Measurements from ENCODE around the gene TMPRSS7.

TMPRSS7 gene

DNA sequence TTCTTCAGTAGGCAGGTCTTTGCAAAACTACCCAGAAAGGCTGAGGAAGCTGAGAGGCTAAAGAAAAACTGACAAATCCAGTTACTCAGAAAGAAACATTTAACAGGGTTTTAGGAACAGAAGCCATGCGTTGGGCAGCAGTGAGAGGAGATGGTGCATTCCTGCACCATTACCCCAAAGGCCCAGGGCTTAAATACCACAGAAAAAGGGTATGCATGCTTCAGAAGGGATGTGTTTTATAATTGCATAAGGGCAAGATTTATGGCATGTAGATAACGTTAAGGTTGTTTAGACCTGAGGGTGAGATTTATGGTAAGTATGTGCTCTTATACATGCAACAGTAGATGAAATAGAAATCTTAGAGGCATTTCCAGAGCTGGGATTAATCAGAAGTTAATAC lies 61.6 kb downstream of the TMPRSS7 start:
- no peak for DNase-seq (ENCODE audit: low read depth in 3 of 3)

DNA sequence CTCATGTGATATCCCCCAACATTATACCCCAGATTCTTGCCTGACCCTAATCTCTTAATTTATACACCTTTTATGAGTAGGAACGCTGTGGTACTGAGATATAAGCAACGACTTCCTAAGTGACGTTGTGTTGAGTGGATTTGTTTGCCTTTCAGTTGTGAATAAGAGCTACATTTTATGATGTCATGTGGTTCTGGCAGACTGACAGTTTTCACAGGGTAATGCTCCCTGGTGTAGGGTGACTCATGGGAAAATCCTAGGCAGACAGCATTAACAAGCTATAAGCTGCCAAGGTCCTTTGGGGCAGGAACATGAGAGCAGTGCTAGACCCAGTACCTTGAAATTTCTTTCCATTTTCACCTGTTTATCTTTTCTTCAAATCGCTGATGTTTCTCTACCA lies 62.8 kb downstream of the TMPRSS7 start:
- DNase-seq (ENCODE audit: low read depth in 3 of 3) = no peak

DNA sequence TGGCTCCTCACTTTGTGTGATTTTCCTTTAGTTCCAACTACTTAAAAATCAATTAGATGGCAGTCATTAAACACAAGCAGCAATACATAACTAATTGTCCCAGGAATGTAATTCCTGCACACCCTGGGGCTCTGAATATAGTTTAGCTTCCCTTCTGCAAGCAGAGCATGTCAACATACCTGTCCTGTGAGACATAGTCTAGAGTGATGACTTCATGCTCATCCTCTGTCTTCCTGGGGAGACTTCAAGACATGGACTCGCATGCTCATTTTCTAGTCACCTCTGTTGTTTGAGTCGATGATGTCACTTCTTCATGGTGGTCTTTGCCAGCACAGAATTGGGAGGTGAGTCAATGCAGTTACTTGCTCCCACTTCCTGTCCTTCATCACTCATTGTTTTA lies 67.4 kb downstream of the TMPRSS7 start:
- DNase-seq (ENCODE audit: low read depth in 3 of 3) = no peak

DNA sequence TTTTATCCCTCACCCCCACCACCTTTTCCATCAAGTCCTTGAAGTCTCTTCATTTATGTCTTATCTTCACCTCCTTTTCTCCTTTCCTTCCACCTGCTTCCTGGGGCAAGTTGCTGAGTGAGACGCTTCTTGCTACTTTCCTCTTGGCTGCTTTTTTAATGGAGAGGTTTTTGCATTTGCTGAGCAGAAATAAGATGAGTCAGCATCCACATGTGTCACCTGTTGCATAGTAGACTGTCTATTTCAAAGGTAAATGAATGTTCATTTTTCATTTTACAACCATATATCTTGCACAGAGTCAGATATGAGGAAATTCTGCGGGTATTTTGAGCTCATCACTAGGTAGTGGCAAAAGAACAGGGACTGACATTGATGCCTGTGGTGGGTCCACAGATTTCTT lies 70.2 kb downstream of the TMPRSS7 start:
- no peak for DNase-seq (ENCODE audit: low read depth in 3 of 3)

DNA sequence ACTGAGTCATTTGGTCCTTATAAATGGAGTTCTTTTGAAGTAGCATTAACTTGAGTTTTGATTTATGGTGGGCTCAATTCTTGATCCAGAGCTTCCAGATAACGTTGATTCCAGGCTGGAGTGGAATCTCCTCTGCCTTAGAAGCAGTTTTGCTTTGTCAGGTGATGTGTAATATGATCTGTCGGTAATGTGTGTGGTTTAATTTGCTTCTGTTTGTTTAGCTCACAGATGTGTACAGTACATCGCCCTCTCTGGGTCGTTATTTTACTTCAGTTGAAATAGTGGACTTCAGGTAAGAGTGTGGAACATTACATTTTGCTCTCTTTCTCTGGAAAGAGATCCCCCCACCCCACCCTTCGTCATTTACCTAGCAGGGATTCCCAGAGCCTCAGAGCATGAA lies 74.8 kb downstream of the TMPRSS7 start:
- DNase-seq (ENCODE audit: low read depth in 3 of 3) = no peak

DNA sequence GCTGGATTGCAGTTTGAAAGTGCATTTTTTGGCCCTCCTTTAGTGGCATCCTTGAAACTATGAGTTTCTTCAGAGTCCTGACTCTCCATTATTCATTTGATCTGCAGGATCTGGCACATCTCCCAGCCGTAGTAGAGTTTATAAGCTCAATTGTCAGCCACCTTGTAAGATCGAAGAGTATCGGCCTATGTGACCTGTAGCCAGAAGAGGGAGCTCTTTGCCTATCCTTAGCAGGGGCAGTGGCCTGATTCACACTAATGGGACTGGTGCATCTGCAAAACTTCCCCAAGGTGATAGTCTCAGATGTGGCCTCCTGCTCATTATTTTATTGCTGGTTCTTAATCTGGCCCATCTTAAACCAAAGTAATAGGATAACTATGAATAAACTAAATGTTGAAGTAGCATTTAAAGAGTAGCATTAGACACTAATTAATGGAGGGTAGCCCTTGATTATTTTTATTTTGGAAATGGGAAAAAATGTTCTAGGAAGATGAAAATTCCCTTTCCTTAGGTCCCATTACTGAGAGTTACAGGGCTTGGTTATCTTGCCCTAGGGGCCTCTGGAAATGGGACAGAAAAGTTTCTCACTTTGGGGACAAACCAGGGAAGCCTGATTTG lies 77.4 kb downstream of the TMPRSS7 start:
- peak; percentile 33 to 39 (median 36) for DNase-seq (ENCODE audit: low read depth in 3 of 3)

DNA sequence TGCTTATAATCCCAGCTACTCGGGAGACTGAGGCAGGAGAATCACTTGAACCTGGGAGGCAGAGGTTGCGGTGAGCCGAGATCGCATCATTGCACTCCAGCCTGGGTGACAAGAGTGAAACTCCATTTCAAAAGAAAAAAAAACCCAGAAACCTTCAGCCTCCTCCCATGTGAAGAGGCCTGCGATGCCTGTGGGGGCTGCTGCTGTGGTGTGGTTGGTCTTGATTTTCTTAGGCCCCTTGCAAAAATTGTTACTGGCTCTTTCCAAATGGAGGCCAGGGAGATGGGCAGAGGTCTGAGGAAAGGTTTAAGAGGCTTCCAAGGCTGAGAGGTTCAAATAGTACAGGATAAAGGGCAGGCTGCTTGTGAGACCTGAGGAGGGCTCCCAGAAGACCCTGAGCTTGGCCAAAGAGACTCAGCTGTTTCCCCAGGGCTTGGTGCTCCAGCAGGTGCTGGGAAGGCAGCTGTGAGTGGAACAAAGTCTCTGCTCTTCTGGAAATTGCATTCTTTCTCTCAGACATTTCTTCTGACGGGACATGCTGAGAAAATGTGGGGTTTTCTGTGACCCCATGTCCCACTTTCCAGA lies 80.1 kb downstream of the TMPRSS7 start:
- no peak for DNase-seq (ENCODE audit: low read depth in 3 of 3)

DNA sequence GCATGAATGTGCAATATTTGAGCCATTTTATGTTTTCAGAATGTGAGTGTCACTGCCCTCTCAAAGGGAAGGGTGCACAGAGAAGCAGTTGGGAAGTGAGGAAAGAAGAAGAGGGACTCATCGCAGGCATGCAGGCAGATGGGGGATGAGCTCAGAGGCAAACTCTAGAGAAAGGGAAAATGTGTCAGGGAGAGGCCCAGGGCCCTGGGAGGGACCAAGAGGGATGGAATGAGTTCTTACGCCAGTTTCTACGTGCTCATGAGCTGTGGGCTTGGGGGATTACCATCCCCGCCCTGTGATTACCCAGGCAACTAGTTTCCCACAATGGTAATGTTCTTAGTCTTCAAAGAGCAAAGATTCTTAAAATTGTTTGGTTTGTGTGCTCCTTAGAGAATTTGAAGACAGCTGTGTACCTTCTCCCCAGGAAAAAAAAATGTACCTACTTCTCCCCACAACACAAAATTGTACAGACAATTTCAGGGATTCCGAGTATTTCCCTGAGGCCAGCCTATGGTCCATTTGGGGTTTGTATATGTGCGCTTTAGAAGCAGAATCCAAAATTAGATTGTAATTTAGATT lies 80.7 kb downstream of the TMPRSS7 start:
- DNase-seq (ENCODE audit: low read depth in 3 of 3) = no peak

DNA sequence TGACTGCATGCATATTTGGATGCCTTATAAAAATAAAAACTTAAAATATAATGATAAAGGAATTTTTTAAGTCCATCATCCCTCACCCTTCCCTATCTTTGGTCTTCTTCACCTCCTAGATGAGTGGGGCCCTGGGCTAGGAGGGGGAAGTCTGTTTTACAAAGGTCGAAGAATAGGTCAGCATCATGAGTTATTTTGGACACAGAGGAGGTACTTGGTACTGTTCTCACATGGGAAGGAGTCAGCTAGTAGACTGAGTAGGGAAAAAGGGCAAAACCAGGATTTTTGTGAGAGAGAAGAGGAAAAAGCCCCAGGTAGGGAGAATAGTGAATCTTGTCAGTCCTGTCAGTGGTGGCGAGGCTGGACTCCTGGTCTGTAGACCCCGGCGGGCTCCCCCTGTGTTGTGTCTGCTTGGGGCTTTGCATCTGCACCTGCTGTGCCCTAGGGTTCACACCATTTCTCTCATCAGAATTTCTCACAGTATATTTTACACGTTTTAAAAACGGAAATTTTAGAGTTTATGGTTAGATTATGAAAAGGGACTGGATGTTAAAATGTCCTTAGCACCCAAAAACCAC lies 81.4 kb downstream of the TMPRSS7 start:
- no peak for DNase-seq (ENCODE audit: low read depth in 3 of 3)

DNA sequence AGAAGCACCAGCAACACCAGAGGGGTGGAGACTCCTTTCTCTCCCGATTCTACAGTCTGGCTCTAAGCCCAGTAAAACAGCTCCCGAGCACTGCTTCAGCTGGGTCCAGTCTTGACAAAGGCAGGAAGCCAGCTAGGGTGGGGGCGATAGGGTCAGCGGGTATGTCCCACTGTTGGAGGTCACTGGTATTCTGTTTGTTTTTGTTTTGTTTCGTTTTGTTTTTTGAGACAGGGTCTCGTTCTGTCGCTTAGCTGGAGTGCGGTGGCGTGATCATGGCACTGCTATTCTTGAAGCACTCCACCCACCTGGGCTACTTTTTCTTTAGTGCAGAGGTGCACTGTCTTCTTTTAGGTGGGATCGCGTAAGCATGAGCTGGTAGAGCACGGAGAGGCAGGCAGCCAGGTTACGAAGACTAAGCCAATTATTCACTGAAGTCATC lies 82.2 kb downstream of the TMPRSS7 start:
- DNase-seq (ENCODE audit: low read depth in 3 of 3) = no peak

DNA sequence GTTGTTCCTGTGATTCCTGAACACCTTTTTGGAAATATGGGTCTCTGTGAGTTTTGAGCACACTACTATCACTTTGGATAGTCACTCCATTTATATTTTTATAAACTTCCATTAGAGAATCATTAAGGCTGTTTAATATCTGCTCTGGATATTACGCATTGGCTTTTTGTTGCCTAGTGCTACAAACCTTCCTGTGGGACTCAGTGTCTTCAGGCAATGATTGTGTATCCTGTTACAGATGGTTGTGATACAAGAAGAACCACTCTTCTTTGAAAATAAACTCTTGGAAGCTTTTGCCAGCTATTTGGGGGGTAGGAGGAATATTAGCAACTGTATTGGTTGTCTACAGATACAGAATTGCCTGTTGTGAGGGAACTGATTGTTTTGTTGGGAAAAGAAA lies 82.9 kb downstream of the TMPRSS7 start:
- no peak for DNase-seq (ENCODE audit: low read depth in 3 of 3)

DNA sequence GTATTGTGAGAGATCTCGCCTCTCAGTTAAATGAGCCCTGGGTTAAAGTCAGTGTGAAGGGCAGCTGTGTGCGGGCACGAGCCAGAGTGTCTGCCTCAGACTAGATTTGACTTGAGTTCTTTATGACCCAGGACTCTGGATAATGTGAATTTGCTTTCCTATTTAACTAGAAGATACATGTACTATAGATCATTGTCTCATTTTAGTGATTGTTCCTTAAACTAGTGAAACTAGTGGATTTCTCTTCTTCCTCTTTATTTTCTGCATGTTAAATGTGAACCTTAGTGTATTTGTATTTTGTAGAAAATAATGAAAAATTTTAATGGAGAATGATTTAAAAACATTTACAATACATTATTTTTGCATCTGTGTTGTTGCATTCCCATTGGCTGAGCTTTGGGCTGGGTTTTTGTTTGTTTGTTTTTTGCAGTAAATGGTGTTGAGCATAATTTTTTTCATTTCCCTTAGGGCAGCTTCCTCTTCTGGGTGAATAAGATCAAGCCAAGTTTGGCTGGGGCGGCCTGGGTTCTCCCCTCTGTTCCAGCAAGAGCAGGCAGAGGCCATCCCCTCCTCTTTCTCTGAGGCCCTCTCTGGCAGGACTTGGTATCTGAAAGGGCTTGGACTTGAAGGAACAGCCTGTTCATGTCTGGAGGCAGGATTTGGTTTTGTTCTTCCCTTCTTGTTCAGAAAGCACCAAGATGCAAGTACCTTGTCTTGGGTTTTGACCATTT lies 83.5 kb downstream of the TMPRSS7 start:
- no peak for DNase-seq (ENCODE audit: low read depth in 3 of 3)

DNA sequence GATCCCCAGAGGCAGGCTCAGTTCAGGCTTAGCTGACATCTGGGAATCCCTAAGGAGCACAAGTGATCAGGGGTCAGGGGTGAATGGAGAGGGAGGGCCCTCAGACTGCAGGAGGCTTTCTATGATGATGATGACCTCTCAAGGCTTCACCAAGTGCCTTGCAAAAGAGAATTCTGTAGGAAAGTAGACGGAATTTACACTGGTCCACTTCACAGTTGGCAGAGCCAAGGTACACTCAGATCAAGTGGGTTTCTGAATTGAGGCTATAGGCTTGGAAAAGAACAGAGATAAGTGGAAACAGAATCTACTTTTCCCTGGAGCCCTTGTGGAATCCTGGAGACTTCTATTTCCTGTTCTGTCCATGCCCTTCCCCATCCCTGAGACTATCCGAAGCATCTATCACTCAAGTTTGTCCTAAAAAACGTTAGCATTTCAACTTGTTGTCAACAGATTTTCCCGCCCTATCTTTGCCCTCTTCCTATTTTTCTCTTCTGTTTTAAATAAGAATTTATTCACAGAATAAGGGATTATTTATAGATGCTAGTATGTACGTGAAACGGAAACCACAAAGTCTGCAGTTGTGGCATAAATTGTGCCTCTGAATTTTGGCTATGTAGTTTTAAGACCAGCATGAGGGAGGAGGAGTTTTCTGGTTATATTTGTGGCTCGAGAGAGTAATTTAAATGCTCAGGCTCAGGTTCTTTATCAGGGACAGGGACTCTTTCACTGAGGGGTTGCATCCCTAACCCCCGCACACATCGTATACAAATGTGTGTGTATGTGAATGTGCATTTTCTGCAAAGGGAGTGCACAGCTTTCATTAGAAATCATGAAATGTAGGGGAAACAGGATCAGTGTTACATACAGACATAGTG lies 85.7 kb downstream of the TMPRSS7 start:
- no peak for DNase-seq (ENCODE audit: low read depth in 3 of 3)

DNA sequence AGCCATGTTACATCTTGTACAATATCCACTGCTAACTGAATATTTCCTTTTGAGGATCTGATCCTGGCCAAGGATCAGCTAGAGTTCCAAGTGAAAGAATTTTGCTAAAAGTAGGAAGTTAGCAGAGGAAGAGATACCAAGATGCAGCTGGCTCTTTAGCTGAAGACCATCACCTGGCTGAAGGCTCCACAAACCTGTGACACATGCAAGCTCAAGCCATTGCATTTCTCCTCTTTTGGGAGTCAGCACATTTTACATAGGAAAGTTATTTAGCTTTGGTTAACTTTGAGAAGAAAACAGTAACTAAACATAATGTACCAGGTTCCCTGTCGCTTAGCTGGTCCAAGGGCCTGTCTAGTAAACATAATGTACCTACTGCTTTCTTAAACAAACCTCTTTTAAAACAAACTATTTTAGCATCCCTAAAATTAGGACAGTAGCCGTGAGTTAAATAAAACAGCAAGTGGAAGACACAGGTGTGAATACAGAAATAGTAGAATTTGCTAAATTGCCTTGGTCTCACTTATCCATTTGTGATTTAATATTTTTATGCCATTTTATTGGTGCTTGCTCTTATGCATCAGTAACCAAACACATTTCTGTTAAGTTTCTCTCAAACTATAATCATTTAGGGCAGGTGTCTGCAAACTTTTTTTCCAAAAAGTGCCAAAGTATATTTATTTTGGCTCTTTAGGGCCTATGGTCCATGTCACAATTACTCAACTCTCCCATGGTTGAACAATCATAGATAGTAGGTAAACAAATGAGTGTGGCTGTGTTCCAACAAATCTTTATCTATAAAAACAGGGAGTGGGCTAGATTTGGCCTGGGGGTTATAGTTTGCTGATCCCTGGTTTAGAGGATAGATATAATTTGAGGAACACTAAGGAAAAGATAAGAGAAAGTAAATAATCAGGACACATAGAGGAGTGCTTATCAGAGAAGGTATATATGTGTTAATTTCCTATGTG lies 87.3 kb downstream of the TMPRSS7 start:
- DNase-seq (ENCODE audit: low read depth in 3 of 3) = no peak

DNA sequence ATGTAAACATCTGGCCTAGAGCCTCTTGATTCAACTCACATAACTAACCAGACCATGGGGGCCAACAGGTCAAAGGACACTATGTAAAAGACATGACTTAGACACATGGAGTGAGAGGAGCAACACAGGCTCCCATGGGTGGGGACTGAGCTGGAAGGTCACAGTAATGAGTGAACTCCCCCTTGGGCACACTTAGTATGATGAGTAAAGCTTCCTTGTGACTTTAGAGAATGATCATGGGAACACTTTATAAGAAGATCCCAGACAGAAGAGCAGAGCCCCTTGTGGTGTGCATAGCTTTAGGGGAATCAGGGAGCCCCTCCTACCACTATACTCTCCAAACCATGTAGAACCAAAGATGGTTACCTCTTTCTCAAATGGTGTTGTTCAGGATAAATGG lies 88.3 kb downstream of the TMPRSS7 start:
- no peak for DNase-seq (ENCODE audit: low read depth in 3 of 3)

DNA sequence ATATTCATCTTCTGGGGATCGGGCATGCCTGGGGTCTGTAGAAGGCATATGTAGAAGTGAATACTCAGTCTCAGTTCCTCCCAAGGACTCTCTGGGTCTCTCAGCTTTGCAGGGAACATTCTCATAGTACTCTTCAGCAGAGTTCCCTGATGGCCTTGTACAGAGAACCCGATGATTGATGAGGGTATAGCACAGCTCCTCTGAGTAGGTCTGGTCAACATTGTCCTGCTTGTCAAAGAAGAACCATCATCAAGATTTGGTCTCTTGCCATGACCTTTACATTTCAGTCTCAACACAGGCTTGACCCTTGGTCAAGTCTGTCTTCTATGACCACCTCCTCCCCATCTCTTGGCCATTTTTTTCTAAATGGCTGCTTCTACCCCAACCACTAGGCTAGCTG lies 89.0 kb downstream of the TMPRSS7 start:
- no peak for DNase-seq (ENCODE audit: low read depth in 3 of 3)

DNA sequence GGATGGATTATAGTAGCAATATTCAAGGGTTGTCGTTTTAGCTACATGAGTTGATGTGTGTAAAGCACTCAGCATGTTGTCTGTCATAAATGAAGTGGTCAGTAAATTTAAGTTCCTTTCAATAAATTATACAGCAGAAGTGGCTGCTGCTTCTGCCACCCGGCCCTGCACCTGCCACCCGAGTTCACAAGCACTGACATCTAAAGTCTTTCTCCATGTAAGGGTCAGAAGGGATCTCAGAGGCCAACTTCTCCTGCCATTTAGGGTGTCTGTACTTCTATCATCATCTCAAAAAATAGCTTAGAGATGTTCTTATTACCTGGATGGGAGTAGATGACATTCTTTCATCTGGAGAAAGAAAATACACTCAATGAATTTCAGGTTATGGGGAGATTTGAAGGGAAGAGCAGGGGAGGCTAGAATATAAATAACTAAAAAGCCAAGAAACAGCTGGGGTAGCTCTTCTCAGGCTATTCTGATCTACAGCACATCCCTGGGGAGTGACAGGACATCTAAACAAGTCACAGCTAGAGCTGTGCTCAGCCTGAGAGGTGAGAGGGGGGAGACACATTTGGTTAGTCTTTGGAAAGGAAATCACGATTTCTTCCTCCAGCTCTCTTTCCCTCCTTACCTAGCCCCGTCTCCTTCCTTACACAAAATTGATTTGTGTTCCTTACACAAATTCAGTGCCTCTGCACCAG lies 90.5 kb downstream of the TMPRSS7 start:
- no peak for DNase-seq (ENCODE audit: low read depth in 3 of 3)

DNA sequence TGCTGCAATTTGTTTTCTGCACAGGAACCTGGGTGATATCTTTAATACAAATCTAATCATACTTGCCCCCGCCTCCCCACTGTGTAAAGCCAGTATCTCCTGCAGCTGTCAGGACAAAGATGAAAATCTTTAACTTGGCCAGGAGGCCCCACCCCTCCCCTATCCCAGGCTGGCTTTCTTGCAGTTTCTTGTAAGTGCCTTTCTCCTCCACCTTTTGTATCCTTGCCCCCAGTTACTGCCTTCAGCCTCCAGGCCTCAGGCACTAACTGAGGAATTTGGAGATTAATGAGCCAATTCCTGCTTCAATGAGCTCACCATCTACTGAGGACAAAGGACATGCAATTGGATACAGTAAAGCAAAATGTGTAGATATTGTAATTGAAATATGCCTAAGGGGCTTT lies 92.0 kb downstream of the TMPRSS7 start:
- DNase-seq (ENCODE audit: low read depth in 3 of 3) = no peak

DNA sequence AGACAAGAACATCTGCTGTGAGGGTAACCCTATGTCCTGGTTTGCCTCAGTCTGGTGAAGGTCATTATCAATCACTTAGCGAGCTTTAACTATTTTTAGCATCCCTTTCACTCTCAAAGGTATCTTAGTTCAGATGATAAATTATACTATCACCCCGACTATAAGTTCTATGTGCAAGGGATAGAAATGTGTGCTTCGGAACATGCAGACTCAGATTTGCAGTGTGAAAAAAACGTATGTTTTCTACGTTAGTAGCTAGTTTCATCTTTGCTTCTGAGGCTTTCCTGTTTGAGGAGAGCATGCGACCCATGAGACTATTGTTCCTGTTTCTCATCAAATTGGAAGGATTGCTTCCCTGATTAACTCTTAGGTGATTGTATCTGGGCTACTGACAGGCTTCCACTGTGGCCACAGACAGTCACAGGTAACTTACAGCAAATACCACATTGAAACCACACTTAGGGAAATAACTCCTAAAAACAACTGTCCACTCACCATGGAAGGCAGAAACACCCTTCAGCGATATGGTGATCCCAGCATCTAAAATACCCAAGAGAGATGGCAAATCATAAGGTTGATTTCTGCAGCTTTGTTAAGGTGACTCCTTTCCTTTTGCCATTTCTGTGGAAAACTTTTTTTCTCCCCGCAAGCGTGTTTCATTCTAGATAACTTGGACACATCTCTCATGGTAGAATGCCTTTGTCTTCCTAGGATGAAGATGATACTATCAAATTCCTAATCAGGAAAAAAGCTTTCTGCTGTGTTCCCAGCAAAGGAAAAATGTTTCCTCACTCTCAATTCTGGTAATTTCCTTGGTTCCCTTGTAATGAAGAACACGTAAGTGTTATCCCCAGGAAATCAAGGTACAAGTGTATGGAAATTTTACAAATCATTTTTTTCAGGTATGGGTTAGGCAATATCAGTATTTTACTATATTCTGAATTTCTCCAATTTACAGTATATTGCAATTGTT lies 93.3 kb downstream of the TMPRSS7 start:
- no peak for DNase-seq (ENCODE audit: low read depth in 3 of 3)

All from stimulated activated CD4-positive, alpha-beta T cell treated with anti-CD3 and anti-CD28 coated beads, TNF-alpha, amount 100 ng/mL, for 24 hours (primary cell).